Hypothalamus (tissue), 51 donors: ENCODE results near the gene SEMA6C.
"Not testable (repeated sequence)": the region's sequence is repeated elsewhere in the genome, so short reads cannot be mapped to it uniquely, and the experiment has no call there.

ENCODE experiments used
- DNase-seq, 51 donors: peaks; one replicate each; lab custom pipeline; 2025; lab: John Stamatoyannopoulos, UW

SEMA6C gene

GRCh38 chr1:151131701-151132334 is 14.6 kb downstream of the SEMA6C start:
- peak in 6 of 51 donors; percentile 7 to 44 (median 18) for DNase-seq

GRCh38 chr1:151130987-151131586 is 15.3 kb downstream of the SEMA6C start:
- DNase-seq, result peak in 46 of 51 donors; percentile 6 to 86 (median 61)

- no peak for DNase-seq
Observed at GRCh38 chr1:151128800-151129199, 17.6 kb downstream of the SEMA6C start.

GRCh38 chr1:151124763-151125403 is 21.5 kb downstream of the SEMA6C start:
- DNase-seq, result no peak

GRCh38 chr1:151113877-151114276 is 32.6 kb downstream of the SEMA6C start:
- no peak for DNase-seq

GRCh38 chr1:151108331-151108730 is 38.1 kb downstream of the SEMA6C start:
- no peak for DNase-seq

GRCh38 chr1:151106894-151107293 is 39.5 kb downstream of the SEMA6C start:
- no peak for DNase-seq

- DNase-seq, result no peak
Observed at GRCh38 chr1:151104630-151105029, 41.8 kb downstream of the SEMA6C start.

GRCh38 chr1:151098126-151098525 is 48.3 kb downstream of the SEMA6C start:
- no peak for DNase-seq

- DNase-seq, result not testable (repeated sequence)
Observed at GRCh38 chr1:151097426-151097825, 49.0 kb downstream of the SEMA6C start.

GRCh38 chr1:151085953-151086559 is 60.4 kb downstream of the SEMA6C start:
- no peak for DNase-seq
